DOHH2 (cell line): ENCODE results near the gene CCKAR.

Experiments
- CTCF ChIP-seq: fragments of 200-600 bp; sonication (generic); IDR thresholded peaks from one replicate; pipeline ENCODE4 v1.5.1; 2014; ENCODE audit warnings: antibody characterized with exemption, mild to moderate bottlenecking, low read depth, low read length; ENCODE audit not compliant: poor library complexity, severe bottlenecking
- EZH2phosphoT487 ChIP-seq: fragments of 200-600 bp; sonication (generic); IDR thresholded peaks from 2 replicates; pipeline ENCODE4 v1.6.1; 2017; ENCODE audit warnings: borderline replicate concordance, mild to moderate bottlenecking, antibody characterized with exemption, low read length, moderate library complexity, mixed read lengths

- TF ChIP-seq CTCF (no peak), EZH2phosphoT487 (no peak)
Observed at GRCh38 chr4:26482508-26483462, 7.5 kb downstream of the CCKAR start.
